Naive thymus-derived CD4-positive, alpha-beta T cell (primary cell): ENCODE results near the gene ZNF211. TPM values are rescaled to one million over a fixed set of nuclear protein-coding genes. Genes with fewer than 3 reads are reported as not detected.
A peak's percentile ranks its signal among the peaks of the same experiment; 100 is the strongest.

Experiments used
- ATAC-seq: fragments of 150-1000 bp; cut with Tn5 transposase; 2 replicates; pipeline ENCODE4 v1.10.0; 2021; ENCODE audit warnings: mild to moderate bottlenecking, moderate library complexity
- CTCF ChIA-PET: fragments of 350-600 bp; sonication (Branson Sonifier 250); formaldehyde crosslinking; loops from one replicate; lab custom pipeline; 2021; ENCODE audit warnings: antibody characterized with exemption; lab: Charles Lee
- POLR2A ChIA-PET: fragments of 350-600 bp; sonication (Branson Sonifier 250); formaldehyde crosslinking; loops from one replicate; lab custom pipeline; 2021; ENCODE audit warnings: antibody characterized with exemption, inconsistent platforms; lab: Charles Lee
- DNase-seq, 9 donors: peaks; one replicate each; pipeline versions ENCODE4 v3.0.0 to v3.0.0-alpha.2; 2020 to 2022; ENCODE audit warnings: mixed read lengths in 1 of 9
- H3K27ac ChIP-seq: one replicate; pipeline ENCODE4 v1.7.0; 2013; ENCODE audit warnings: mild to moderate bottlenecking, low read depth, low read length, moderate library complexity
- H3K27me3 ChIP-seq, 2 donors: one replicate each; pipeline ENCODE4 v1.7.0; 2013; ENCODE audit warnings: low read length in 2 of 2, mild to moderate bottlenecking in 2 of 2, moderate library complexity in 2 of 2; ENCODE audit not compliant: control insufficient read depth in 2 of 2, insufficient read depth in 2 of 2
- H3K36me3 ChIP-seq, 3 experiments: 1 replicate in 2 of 3; 2 replicates in 1 of 3; pipeline ENCODE4 v1.7.0; 2013; ENCODE audit warnings: low read length in 3 of 3, mild to moderate bottlenecking in 3 of 3, moderate library complexity in 1 of 3; ENCODE audit not compliant: insufficient read depth in 3 of 3, control insufficient read depth in 2 of 3
- H3K4me1 ChIP-seq, 2 donors: one replicate each; pipeline ENCODE4 v1.7.0; 2013; ENCODE audit warnings: low read length in 2 of 2, mild to moderate bottlenecking in 2 of 2, moderate library complexity in 1 of 2; ENCODE audit not compliant: control insufficient read depth in 2 of 2, insufficient read depth in 2 of 2
- H3K4me3 ChIP-seq: 2 replicates; pipeline ENCODE4 v1.7.0; 2013; ENCODE audit warnings: mild to moderate bottlenecking, low read length
- H3K9me3 ChIP-seq, 3 experiments: 1 replicate in 2 of 3; 2 replicates in 1 of 3; pipeline ENCODE4 v1.7.0; 2013; ENCODE audit warnings: low read length in 3 of 3; ENCODE audit not compliant: control insufficient read depth in 2 of 3
- H3K27ac Mint-ChIP-seq, 9 donors: one replicate each; pipeline ENCODE4 v1.8.0; 2020 to 2022; ENCODE audit warnings: mixed read lengths in 9 of 9, mild to moderate bottlenecking in 8 of 9, moderate library complexity in 5 of 9, inconsistent platforms in 2 of 9
- H3K27me3 Mint-ChIP-seq, 5 donors: one replicate each; pipeline ENCODE4 v1.8.0; 2021 to 2022; ENCODE audit warnings: mixed read lengths in 5 of 5, mild to moderate bottlenecking in 1 of 5
- H3K36me3 Mint-ChIP-seq, 5 donors: one replicate each; pipeline ENCODE4 v1.8.0; 2020 to 2022; ENCODE audit warnings: mixed read lengths in 5 of 5, mild to moderate bottlenecking in 3 of 5, inconsistent platforms in 1 of 5
- H3K4me1 Mint-ChIP-seq, 7 donors: one replicate each; pipeline ENCODE4 v1.8.0; 2020 to 2022; ENCODE audit warnings: mixed read lengths in 7 of 7, mild to moderate bottlenecking in 3 of 7, inconsistent platforms in 1 of 7
- H3K4me3 Mint-ChIP-seq, 10 donors: one replicate each; pipeline ENCODE4 v1.8.0; 2020 to 2022; ENCODE audit warnings: mild to moderate bottlenecking in 10 of 10, mixed read lengths in 10 of 10, moderate library complexity in 6 of 10, inconsistent platforms in 2 of 10
- H3K9me3 Mint-ChIP-seq, 11 donors: one replicate each; pipeline ENCODE4 v1.8.0; 2020 to 2022; ENCODE audit warnings: mixed read lengths in 11 of 11, mild to moderate bottlenecking in 4 of 11, inconsistent platforms in 1 of 11, moderate library complexity in 1 of 11
- intact Hi-C, 2 donors: fragments of 100-400 bp; cut with micrococcal nuclease; formaldehyde crosslinking; loops; one replicate each; pipeline ENCODE4 v1.15.1; 2023
- polyA plus RNA-seq, 2 donors: library from polyadenylated mRNA; unstranded; fragments of 300-500 nt; fragmentation: Illumina TruSeq; gene quantifications; one replicate each; pipeline ENCODE4 v1.2.3, GENCODE V29; 2021
- total RNA-seq, 6 experiments: library from RNA in 5 of 6; stranded (reverse) in 5 of 6; gene quantifications; 1 replicate in 5 of 6; 2 replicates in 1 of 6; pipeline ENCODE4 v1.2.3 and lab custom pipeline; 2021 to 2026

Gene ZNF211
- total and polyA plus RNA-seq, 7 experiments from 2014 or later = 15.1 to 56.7 (median 29.2) TPM

DNA sequence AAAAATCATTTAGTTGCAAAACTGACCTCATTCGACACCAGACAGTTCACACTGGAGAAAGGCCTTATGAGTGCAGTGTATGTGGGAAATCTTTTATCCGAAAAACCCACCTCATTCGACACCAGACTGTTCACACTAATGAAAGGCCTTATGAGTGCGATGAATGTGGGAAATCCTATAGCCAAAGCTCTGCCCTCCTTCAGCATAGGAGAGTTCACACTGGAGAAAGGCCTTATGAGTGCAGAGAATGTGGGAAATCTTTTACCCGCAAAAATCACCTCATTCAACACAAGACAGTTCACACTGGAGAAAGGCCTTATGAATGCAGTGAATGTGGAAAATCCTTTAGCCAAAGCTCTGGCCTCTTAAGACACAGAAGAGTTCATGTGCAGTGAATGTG lies 26.0 kb upstream of the ZNF211 start:
- no peaks in the 10 kb centered on the region for H3K27me3 Mint-ChIP-seq
- POLR2A ChIA-PET = no interaction called here
- Histone ChIP-seq H3K4me1 (no peaks in the 10 kb centered on the region), H3K36me3 (peaks cover 10 to 55% (median 13%) of the 10 kb centered on the region in 3 experiments), H3K9me3 (peaks cover 0 to 64% (median 12%) of the 10 kb centered on the region in 3 experiments), H3K27me3 (no peaks in the 10 kb centered on the region), H3K4me3 (no peak overlapping the region), H3K27ac (no peak overlapping the region)
- H3K9me3 Mint-ChIP-seq = peaks cover 25 to 95% (median 63%) of the 10 kb centered on the region in 11 donors
- ATAC-seq = no peak
- no peak overlapping the region for H3K4me3 Mint-ChIP-seq
- DNase-seq = no peak
- CTCF ChIA-PET = no interaction called here
- H3K27ac Mint-ChIP-seq = no peak overlapping the region
- H3K36me3 Mint-ChIP-seq = peaks cover 33 to 68% (median 66%) of the 10 kb centered on the region in 5 donors
- peaks cover 0 to 5% (median 0%) of the 10 kb centered on the region in 7 donors for H3K4me1 Mint-ChIP-seq
- intact Hi-C loops = no loop called here

DNA sequence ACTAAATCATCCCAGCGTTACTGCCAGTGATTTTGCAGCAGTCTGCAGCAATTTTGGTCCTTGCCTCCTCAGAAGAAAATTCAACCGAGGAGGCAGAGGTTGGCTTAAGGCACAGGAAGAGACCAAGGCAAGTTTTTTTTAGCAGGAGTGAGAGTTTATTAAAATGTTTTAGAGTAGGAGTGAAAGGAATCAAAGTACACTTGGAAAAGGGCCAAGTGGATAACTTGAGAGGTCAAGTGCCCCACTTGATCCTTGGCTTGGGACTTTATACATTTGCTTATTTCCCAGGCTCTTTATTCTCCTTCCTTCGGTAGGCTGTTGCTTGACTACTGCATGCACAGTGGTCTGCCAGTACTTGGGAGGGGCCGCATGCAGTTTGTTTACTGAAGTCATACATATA lies 21.9 kb upstream of the ZNF211 start:
- no peak overlapping the region for H3K27ac Mint-ChIP-seq
- H3K36me3 ChIP-seq = peaks cover 2 to 35% (median 2%) of the 10 kb centered on the region in 3 experiments
- peaks cover 20 to 81% (median 54%) of the 10 kb centered on the region in 11 donors for H3K9me3 Mint-ChIP-seq
- ATAC-seq = no peak
- no peak overlapping the region for H3K27ac ChIP-seq
- peak overlapping the region in 1 of 10 donors; percentile 41 for H3K4me3 Mint-ChIP-seq
- no peaks in the 10 kb centered on the region for H3K27me3 Mint-ChIP-seq
- POLR2A ChIA-PET = no interaction called here
- H3K4me1 Mint-ChIP-seq = peaks cover 12 to 27% (median 23%) of the 10 kb centered on the region in 7 donors
- H3K4me3 ChIP-seq = no peak overlapping the region
- intact Hi-C loops = no loop called here
- peaks cover 12 to 40% (median 25%) of the 10 kb centered on the region in 3 experiments for H3K9me3 ChIP-seq
- CTCF ChIA-PET = no interaction called here
- no peak for DNase-seq
- H3K36me3 Mint-ChIP-seq = peaks cover 25 to 51% (median 51%) of the 10 kb centered on the region in 5 donors
- peaks cover 14 to 15% of the 10 kb centered on the region in 2 donors for H3K4me1 ChIP-seq
- no peaks in the 10 kb centered on the region for H3K27me3 ChIP-seq

DNA sequence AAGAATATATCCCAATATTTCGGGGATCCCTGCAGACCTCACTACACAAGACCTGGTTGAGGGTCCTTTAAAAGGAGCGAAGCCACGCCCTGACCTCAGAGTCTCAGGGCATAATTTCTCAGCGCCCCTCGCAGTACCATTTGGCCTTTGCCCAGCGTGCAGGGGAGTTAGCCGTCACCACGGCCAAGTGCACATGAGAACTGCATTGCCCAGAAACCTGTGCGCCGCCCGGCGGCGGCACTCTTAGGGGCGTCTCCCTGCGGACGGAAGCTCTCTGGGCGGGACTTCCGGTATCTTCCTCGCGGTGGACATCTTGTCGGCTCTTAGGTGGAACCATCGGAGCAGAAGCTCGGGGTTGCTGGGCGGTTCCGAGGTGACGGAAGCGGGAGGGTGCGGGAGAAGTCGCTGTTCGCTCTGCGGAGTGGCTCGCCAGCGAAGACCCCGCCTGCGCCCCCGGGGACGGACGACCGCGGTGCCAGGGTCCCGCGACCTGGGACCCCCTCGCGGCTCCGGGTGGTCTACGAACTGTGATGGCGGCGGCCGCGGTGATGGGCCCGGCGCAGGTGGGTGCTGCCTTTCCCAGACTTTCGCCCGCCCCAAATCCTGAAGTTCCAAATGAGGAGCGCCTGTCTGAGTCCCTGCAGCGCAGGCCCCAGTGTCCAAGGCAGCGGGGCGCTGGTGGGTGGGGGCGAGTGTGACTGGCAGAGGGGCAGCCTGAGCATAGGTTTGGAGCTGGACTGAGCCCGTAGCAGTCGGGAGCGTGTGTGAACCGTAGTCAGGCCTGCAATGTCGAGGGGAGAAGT lies 18.8 kb upstream of the ZNF211 start, which contains the start of gene ZNF134:
Gene ZNF134, plus strand, starts transcription at position 302 of the 803 bp plus-strand sequence. CDS start 5,227 bp downstream, outside the sequence.
- peaks cover 11 to 48% (median 20%) of the 10 kb centered on the region in 3 experiments for H3K36me3 ChIP-seq
- H3K4me3 ChIP-seq = peak within 1 kb of the TSS; percentile 94
- CTCF ChIA-PET = interaction anchor here (1.0 kb wide), 1 partner anchor 302 kb away, joined by 4 read pairs; the partner anchor contains the start of gene ZNF417
- peak within 1 kb of the TSS; percentile 78 to 92 (median 86) for H3K27ac Mint-ChIP-seq
- peaks cover 36 to 81% (median 60%) of the 10 kb centered on the region in 11 donors for H3K9me3 Mint-ChIP-seq
- H3K9me3 ChIP-seq = peaks cover 18 to 52% (median 39%) of the 10 kb centered on the region in 3 experiments
- H3K27me3 Mint-ChIP-seq = no peaks in the 10 kb centered on the region
- DNase-seq (peak; percentile 74 to 90 (median 84)), ATAC-seq (peak; percentile 100)
- no peaks in the 10 kb centered on the region for H3K27me3 ChIP-seq
- intact Hi-C loops = loop anchor here (1.0 to 2.0 kb wide), 15 partner anchors 15 to 541 kb away; partner anchors contain the start of genes ZIK1 (in 2 of the 2), ZNF211 (in 2 of the 2), ZNF530 (in 2 of the 2) and ZNF550 (in 2 of the 2)
- peaks cover 18 to 43% (median 34%) of the 10 kb centered on the region in 7 donors for H3K4me1 Mint-ChIP-seq
- POLR2A ChIA-PET = interaction anchor here (0.6 to 1.9 kb wide), 9 partner anchors 13 to 569 kb away, joined by 3 to 16 read pairs (median 4); partner anchors contain the start of genes ZIK1, ZNF211, ZNF274 and ZNF530
- peak within 1 kb of the TSS; percentile 76 for H3K27ac ChIP-seq
- peaks cover 14 to 15% of the 10 kb centered on the region in 2 donors for H3K4me1 ChIP-seq
- peaks cover 48 to 63% (median 54%) of the 10 kb centered on the region in 5 donors for H3K36me3 Mint-ChIP-seq
- H3K4me3 Mint-ChIP-seq = peak within 1 kb of the TSS; percentile 79 to 95 (median 90)

DNA sequence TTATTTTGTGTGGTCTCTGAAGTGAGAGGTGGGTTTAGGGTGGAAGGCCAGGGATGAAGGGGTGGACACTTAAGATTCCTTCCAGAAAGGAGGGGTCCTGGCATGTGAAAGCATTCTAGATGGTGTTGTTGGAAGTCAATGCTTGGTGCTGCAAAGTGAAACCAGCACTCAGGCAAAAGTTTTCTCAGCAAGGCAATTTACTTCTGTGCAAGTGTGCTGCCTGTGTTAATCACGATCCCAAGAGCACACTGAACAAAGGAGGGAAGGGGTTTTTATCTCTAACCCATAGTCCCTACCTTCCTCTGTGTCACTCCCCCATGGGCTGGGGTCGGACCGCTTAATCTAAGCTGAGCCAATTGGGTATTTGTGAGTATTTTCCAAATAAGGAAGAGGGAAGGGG lies 17.6 kb upstream of the ZNF211 start:
- H3K27me3 ChIP-seq = no peaks in the 10 kb centered on the region
- CTCF ChIA-PET = no interaction called here
- intact Hi-C loops = loop anchor here in 1 of 2 donors (2.0 kb wide), 1 partner anchor 57 kb away; the partner anchor contains the start of gene ZNF550
- peak in 1 of 9 donors; percentile 16 for DNase-seq
- H3K27ac ChIP-seq = no peak overlapping the region
- H3K27ac Mint-ChIP-seq = peak overlapping the region; percentile 58 to 89 (median 80)
- H3K4me3 Mint-ChIP-seq = peak overlapping the region; percentile 79 to 95 (median 90)
- no peaks in the 10 kb centered on the region for H3K27me3 Mint-ChIP-seq
- peaks cover 18 to 43% (median 34%) of the 10 kb centered on the region in 7 donors for H3K4me1 Mint-ChIP-seq
- H3K36me3 ChIP-seq = peaks cover 23 to 60% (median 33%) of the 10 kb centered on the region in 3 experiments
- H3K9me3 Mint-ChIP-seq = peaks cover 41 to 89% (median 70%) of the 10 kb centered on the region in 11 donors
- POLR2A ChIA-PET = no interaction called here
- peaks cover 60 to 75% (median 66%) of the 10 kb centered on the region in 5 donors for H3K36me3 Mint-ChIP-seq
- peaks cover 14 to 15% of the 10 kb centered on the region in 2 donors for H3K4me1 ChIP-seq
- H3K4me3 ChIP-seq = peak overlapping the region; percentile 94
- ATAC-seq = no peak
- peaks cover 22 to 60% (median 51%) of the 10 kb centered on the region in 3 experiments for H3K9me3 ChIP-seq

DNA sequence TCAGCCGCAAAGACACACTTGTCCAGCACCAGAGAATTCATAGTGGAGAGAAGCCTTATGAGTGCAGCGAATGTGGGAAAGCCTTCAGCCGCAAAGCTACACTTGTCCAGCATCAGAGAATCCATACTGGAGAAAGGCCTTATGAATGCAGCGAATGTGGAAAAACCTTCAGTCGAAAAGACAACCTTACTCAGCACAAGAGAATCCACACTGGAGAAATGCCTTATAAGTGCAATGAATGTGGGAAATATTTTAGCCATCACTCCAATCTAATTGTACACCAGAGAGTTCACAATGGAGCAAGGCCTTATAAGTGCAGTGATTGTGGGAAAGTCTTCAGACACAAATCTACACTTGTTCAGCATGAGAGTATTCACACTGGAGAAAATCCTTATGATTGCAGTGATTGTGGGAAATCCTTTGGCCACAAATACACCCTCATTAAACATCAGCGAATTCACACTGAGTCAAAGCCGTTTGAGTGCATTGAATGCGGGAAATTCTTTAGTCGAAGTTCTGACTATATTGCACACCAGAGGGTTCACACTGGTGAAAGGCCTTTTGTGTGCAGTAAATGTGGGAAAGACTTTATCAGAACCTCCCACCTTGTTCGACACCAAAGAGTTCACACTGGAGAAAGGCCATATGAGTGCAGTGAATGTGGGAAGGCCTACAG lies 12.2 kb upstream of the ZNF211 start:
- H3K4me3 ChIP-seq = no peak overlapping the region
- no peaks in the 10 kb centered on the region for H3K27me3 Mint-ChIP-seq
- H3K4me1 ChIP-seq = no peaks in the 10 kb centered on the region
- peaks cover 27 to 76% (median 54%) of the 10 kb centered on the region in 3 experiments for H3K36me3 ChIP-seq
- peaks cover 6 to 19% (median 12%) of the 10 kb centered on the region in 7 donors for H3K4me1 Mint-ChIP-seq
- ChIA-PET CTCF (no interaction called here), POLR2A (interaction anchor here (0.6 kb wide), 1 partner anchor 19 kb away, joined by 3 read pairs; no protein-coding TSS in a partner anchor)
- intact Hi-C loops = no loop called here
- peaks cover 38 to 99% (median 72%) of the 10 kb centered on the region in 3 experiments for H3K9me3 ChIP-seq
- no peak overlapping the region for H3K27ac Mint-ChIP-seq
- no peaks in the 10 kb centered on the region for H3K27me3 ChIP-seq
- ATAC-seq (no peak), DNase-seq (no peak)
- H3K9me3 Mint-ChIP-seq = peaks cover 34 to 100% (median 90%) of the 10 kb centered on the region in 11 donors
- H3K36me3 Mint-ChIP-seq = peaks cover 47 to 92% (median 87%) of the 10 kb centered on the region in 5 donors
- H3K27ac ChIP-seq = no peak overlapping the region
- peak overlapping the region in 2 of 10 donors; percentile 9 to 18 for H3K4me3 Mint-ChIP-seq

DNA sequence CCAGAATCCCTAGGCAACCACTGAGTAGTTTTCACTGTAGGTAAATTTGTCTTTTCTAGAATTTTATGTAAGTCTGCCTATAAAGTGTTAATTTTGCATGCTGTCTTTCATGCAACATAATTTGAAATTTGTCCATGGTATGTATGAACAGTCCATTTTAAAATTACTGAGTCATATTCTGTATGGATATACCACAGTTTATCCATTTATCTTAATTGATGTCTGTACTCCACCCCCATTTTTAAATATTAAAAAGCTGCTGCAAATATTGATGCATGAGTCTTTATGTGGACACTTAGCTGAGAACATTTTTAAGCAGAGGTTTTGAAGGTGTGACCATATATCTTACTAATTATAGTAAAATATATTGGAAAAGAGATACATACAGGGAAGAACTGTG lies 9.9 kb upstream of the ZNF211 start:
- no peak overlapping the region for H3K27ac Mint-ChIP-seq
- ChIA-PET POLR2A (interaction anchor here (1.6 kb wide), 1 partner anchor 10 kb away, joined by 6 read pairs; the partner anchor contains the start of gene ZNF211), CTCF (no interaction called here)
- H3K36me3 Mint-ChIP-seq = peaks cover 29 to 71% (median 66%) of the 10 kb centered on the region in 5 donors
- Histone ChIP-seq H3K36me3 (peaks cover 20 to 53% (median 42%) of the 10 kb centered on the region in 3 experiments), H3K4me1 (no peaks in the 10 kb centered on the region), H3K9me3 (peaks cover 31 to 97% (median 53%) of the 10 kb centered on the region in 3 experiments), H3K4me3 (no peak overlapping the region), H3K27me3 (no peaks in the 10 kb centered on the region), H3K27ac (no peak overlapping the region)
- no peak for ATAC-seq
- intact Hi-C loops = no loop called here
- H3K4me1 Mint-ChIP-seq = peaks cover 0 to 2% (median 0%) of the 10 kb centered on the region in 7 donors
- no peak for DNase-seq
- no peaks in the 10 kb centered on the region for H3K27me3 Mint-ChIP-seq
- peak overlapping the region in 1 of 10 donors; percentile 25 for H3K4me3 Mint-ChIP-seq
- peaks cover 19 to 97% (median 78%) of the 10 kb centered on the region in 11 donors for H3K9me3 Mint-ChIP-seq
